Measurements from ENCODE around the gene BLOC1S1.

DNA sequence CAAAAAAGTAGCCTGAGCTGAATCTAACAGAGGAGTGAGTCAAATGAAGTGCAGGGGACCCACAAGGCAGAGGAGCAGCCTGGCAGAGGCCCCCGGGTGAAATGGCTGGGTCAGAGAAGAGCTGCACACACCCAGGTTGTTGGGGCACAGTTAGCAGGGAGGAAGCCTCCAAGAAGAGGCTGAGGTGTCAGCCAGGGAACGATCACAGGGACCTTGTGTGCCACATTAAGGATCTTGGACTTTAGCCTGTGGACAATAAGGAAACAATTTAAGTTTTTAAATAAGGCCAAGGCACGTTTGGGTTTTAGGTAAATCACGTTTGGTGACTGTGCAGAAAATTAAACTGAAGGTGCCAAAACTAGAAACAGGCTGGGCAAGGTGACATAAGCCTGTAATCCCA is 44.1 kb upstream of the BLOC1S1 start:
- TF ChIP-seq ELF1 (tag; IDR thresholded peaks at IDR 0.05) (no peak), SRSF9 (IDR thresholded peaks at IDR 0.05; ENCODE audit: borderline replicate concordance, low read depth, low read length) (no peak), MAZ (CRISPR knock-in tag; conservative IDR thresholded peaks at IDR 0.05 in 1 of 2, IDR thresholded peaks at IDR 0.05 in 1 of 2) (no peak), ZFPM2 (CRISPR knock-in tag; IDR thresholded peaks at IDR 0.05) (no peak), POLR2AphosphoS5 (IDR thresholded peaks at IDR 0.05; ENCODE audit: control insufficient read depth, insufficient read depth, low read depth, low read length) (no peak), NRF1 (conservative IDR thresholded peaks at IDR 0.05 in 1 of 2, IDR thresholded peaks at IDR 0.05 in 1 of 2) (no peak), HDGF (IDR thresholded peaks at IDR 0.05) (no peak), KAT7 (CRISPR knock-in tag; IDR thresholded peaks at IDR 0.05; ENCODE audit: borderline replicate concordance) (no peak), BCL6 (CRISPR knock-in tag; IDR thresholded peaks at IDR 0.05) (no peak), SRSF7 (optimal IDR thresholded peaks at IDR 0.05; ENCODE audit: low read depth, low read length) (no peak)
- TF ChIP-seq, protein P1, sequence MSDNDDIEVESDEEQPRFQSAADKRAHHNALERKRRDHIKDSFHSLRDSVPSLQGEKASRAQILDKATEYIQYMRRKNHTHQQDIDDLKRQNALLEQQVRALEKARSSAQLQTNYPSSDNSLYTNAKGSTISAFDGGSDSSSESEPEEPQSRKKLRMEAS (CRISPR knock-in tag; IDR thresholded peaks at IDR 0.05), result no peak
- TF ChIP-seq, protein P2, sequence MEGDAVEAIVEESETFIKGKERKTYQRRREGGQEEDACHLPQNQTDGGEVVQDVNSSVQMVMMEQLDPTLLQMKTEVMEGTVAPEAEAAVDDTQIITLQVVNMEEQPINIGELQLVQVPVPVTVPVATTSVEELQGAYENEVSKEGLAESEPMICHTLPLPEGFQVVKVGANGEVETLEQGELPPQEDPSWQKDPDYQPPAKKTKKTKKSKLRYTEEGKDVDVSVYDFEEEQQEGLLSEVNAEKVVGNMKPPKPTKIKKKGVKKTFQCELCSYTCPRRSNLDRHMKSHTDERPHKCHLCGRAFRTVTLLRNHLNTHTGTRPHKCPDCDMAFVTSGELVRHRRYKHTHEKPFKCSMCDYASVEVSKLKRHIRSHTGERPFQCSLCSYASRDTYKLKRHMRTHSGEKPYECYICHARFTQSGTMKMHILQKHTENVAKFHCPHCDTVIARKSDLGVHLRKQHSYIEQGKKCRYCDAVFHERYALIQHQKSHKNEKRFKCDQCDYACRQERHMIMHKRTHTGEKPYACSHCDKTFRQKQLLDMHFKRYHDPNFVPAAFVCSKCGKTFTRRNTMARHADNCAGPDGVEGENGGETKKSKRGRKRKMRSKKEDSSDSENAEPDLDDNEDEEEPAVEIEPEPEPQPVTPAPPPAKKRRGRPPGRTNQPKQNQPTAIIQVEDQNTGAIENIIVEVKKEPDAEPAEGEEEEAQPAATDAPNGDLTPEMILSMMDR (IDR thresholded peaks at IDR 0.05 in 2 of 3, conservative IDR thresholded peaks at IDR 0.05 in 1 of 3; ENCODE audit: insufficient read depth in 2 of 3, low read depth in 1 of 3, low read length in 3 of 3), result no peak
- TF ChIP-seq, protein P3, sequence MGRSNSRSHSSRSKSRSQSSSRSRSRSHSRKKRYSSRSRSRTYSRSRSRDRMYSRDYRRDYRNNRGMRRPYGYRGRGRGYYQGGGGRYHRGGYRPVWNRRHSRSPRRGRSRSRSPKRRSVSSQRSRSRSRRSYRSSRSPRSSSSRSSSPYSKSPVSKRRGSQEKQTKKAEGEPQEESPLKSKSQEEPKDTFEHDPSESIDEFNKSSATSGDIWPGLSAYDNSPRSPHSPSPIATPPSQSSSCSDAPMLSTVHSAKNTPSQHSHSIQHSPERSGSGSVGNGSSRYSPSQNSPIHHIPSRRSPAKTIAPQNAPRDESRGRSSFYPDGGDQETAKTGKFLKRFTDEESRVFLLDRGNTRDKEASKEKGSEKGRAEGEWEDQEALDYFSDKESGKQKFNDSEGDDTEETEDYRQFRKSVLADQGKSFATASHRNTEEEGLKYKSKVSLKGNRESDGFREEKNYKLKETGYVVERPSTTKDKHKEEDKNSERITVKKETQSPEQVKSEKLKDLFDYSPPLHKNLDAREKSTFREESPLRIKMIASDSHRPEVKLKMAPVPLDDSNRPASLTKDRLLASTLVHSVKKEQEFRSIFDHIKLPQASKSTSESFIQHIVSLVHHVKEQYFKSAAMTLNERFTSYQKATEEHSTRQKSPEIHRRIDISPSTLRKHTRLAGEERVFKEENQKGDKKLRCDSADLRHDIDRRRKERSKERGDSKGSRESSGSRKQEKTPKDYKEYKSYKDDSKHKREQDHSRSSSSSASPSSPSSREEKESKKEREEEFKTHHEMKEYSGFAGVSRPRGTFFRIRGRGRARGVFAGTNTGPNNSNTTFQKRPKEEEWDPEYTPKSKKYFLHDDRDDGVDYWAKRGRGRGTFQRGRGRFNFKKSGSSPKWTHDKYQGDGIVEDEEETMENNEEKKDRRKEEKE (IDR thresholded peaks at IDR 0.05; ENCODE audit: borderline replicate concordance in 1 of 2, control insufficient read depth in 1 of 2, low read depth in 2 of 2, low read length in 1 of 2), result no peak
- TF ChIP-seq, protein P4, sequence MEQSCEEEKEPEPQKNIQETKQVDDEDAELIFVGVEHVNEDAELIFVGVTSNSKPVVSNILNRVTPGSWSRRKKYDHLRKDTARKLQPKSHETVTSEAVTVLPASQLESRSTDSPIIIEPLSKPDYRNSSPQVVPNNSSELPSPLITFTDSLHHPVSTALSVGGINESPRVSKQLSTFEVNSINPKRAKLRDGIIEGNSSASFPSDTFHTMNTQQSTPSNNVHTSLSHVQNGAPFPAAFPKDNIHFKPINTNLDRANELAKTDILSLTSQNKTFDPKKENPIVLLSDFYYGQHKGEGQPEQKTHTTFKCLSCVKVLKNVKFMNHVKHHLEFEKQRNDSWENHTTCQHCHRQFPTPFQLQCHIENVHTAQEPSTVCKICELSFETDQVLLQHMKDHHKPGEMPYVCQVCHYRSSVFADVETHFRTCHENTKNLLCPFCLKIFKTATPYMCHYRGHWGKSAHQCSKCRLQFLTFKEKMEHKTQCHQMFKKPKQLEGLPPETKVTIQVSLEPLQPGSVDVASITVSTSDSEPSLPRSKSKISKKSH (CRISPR knock-in tag; IDR thresholded peaks at IDR 0.05), result no peak
